HPDE6-E6E7 (cell line): ENCODE measurements around the gene FAM193A.
"Not testable (repeated sequence)": the region's sequence is repeated elsewhere in the genome, so short reads cannot be mapped to it uniquely, and the experiment has no call there.

ENCODE experiments used
- DNase-seq: peaks from one replicate; pipeline ENCODE4 v3.0.0; 2011; ENCODE audit warnings: missing footprints; ENCODE audit errors: extremely low spot score

The FAM193A gene

DNA sequence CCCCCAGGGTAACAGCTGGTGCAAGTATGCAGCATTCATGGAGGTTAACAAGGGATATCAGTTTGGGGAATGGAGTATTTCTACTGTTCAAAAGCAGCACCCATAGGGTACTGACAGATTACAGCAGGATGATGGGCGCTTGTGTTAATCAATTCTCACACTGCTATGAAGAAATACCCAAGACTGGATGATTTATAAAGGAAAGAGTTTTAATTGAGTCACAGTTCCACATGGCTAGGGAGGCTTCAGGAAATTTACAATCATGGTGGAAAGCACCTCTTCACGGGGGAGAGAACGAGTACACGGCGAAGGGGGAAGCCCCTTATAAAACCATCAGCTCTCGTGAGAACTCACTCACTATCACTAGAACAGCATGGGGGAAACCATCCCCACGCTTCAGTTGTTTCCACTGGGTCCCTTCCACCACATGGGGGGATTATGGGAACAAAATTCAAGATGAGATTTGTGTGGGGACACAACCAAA, 155.5 kb downstream of the FAM193A start:
- no peak for DNase-seq

DNA sequence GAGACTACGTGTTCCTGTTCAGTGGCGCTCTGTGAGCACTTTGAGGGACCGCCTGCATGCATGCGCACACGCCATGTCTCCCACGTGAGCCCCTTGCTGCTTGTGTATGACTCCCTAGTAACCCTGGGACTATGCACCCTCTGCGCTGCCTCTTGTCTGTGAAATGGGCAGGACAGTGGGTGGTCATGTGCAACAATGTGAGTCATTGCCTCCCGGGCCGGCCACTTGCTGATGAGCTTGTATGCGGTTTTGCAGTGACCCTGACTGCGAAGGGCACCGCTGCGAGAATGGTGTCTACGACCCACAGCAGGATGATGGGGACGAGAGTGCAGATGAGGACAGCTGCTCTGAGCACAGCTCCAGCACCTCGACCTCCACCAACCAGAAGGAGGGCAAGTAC, 158.2 kb downstream of the FAM193A start:
- no peak for DNase-seq

DNA sequence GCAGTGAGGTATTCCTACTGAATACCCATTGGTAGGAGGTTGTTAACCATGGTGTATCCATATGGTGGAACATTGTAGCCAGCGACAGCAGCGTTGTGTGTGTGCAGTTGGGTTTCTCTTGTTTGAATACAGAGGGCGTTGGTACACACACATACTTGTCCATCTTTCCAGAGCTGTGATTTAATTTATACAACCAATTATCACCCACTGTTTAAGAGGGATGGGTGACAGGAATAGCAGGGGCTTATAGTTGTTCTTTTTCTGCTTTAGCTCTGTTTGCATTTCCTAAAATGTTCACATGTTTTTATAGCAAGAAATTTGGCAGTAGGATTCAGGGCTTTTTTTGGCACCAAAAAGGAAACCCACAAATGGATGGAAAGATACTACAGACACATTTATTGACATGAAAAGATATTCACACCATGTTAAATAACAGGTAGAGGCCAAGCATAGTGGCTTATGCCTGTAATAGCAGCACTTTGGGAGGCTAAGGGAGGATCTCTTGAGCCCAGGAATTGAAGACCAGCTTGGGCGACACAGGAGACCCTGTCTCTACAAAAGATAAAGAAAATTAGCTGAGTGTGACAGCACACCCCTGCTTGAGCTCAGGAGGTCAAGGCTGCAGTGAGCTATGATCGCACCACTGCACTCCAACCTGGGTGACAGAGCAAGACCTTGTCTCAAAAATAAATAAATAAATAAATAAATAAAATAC, 159.1 kb downstream of the FAM193A start:
- no peak for DNase-seq

DNA sequence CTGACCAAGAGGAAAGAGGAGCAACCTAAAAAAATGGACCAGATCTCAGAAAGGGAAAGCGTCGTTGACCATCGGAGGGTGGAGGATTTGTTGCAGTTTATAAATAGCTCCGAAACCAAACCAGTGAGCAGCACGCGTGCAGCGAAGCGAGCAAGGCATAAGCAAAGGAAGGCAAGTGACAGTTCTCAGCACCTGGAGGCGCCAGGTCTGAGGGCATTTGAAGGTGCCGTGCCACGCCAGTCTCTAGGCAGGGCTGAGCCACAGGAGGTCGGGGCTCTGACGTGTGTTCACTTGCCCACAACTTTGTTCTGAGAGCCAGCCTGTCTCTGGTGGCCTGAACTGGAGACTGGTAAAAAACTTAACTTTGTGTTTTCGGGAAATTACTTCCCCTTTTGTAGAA, 160.0 kb downstream of the FAM193A start:
- no peak for DNase-seq

DNA sequence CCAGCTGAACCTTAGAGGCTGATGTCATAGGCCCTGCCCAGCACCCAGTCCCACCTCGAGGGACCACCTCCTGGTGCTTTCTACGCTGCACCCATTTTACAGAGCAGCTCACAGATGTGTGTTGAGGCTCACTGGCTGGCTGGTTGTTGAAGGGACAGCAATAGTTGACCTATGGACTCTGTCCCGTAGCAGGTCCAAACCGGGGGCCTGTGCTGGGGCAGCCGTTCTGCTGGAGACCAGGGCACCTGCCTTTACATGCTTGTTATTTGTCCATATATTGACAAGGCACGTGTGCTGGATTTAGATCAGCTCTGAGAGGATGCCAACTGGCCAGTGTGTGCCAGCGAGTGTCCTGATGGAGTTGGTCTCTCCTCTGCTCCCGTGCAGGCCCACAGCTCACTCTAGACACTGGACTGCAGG, 161.6 kb downstream of the FAM193A start:
- DNase-seq: no peak

DNA sequence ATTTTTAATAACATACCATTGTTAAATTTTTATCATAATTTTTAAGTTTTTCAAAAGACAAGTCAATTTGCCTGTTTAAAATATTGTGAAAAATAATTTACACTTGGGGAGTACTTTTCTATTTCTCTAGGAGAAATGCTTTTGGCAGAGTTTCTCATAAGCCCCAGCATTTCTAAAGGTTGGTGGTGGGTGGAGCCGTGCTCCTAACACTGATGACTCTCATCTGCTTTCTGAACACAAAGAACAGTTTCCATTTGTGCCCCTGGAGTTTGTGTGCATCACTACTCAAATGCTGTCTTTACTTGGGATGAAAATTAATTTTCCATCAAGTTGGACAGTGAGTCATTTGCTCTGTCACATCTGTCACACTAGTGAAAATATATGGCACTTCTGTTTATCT, 162.1 kb downstream of the FAM193A start:
- DNase-seq: no peak

DNA sequence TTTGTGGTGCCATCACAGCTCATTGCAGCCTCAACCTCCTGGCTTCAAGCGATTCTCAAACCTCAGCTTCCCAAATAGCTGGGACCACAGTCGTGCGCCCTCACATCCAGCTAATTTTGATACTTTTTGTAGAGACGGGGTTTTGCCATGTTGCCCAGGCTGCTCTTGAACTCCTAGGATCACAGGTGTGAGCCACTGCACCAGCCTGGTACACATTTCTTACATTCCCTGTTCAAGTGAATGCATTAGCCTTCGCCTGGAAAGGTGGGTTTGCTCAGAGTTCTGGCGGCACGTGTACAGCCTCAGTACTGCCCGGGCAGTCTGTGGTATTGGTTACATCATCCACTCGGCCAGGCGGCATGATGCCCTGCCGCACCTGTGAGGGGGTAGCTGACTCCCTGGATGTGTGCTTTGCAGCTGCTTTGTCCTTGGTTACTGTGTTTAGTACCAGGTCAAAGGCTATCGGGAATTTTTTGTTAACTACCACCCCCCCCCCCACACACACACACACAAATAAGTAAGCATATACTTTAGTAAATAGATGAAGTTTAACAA, 162.6 kb downstream of the FAM193A start:
- DNase-seq: no peak

DNA sequence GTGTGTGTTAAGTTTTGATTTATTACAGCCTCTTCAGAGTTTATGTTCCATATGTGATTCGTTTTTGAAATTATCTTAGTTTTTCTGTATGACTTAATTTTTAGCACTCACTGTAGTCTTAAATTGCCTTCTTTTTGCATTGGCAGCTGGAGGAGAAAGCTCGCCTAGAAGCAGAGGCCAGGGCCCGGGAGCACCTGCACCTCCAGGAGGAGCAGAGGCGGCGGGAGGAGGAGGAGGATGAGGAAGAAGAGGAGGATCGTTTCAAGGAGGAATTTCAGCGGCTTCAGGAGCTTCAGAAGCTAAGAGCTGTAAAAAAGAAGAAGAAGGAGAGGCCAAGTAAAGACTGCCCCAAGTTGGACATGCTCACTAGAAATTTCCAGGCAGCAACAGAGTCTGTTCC, 163.1 kb downstream of the FAM193A start:
- no peak for DNase-seq

DNA sequence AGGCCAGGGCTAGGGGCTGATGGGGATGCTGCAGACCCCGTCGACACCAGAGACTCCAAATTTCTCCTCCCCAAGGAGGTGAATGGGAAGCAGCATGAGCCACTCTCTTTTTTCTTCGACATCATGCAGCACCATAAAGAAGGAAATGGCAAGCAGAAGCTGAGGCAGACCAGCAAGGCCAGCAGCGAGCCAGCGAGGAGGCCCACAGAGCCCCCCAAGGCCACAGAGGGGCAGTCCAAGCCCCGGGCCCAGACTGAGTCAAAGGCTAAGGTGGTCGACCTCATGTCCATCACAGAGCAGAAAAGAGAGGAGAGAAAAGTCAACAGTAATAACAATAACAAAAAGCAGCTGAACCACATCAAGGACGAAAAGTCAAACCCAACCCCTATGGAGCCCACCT, 163.6 kb downstream of the FAM193A start:
- no peak for DNase-seq

DNA sequence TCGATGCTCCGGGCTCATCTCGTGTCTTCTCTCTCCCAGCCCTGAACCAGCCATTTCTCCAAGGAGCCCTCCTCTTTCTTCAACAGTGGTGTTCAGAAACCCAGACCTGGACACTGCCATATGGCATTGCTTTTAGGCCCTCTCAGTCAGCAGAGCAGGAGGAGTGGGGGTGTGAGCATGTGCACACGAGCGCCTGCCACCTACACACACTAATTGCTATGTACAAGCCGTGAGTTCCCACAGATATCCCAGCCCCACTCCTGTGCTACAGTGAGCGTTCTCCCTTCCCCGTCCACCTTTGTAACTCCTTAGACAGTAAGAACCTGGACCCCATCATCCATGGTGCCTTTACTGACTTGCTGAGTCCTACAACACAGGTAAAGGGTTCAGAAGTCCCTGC, 165.9 kb downstream of the FAM193A start:
- no peak for DNase-seq

DNA sequence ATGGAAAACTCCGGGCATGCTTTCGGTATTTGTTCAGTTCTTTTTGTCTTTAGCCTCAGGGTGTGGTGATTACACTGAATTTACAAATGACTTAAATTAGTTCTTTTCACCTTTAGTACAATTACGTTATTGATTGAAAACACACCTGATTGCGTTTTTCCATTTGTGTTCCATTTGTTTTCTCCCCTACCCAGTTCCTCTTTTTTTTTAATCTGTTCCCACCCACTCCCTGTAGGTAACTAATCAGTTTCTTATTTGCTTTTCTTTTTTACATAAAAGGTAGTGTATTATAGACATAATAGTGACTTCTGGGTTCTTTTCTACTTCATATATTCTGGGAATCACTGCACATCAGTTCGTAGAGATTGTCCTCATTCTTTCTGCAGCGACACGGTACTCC, 166.3 kb downstream of the FAM193A start:
- no peak for DNase-seq

DNA sequence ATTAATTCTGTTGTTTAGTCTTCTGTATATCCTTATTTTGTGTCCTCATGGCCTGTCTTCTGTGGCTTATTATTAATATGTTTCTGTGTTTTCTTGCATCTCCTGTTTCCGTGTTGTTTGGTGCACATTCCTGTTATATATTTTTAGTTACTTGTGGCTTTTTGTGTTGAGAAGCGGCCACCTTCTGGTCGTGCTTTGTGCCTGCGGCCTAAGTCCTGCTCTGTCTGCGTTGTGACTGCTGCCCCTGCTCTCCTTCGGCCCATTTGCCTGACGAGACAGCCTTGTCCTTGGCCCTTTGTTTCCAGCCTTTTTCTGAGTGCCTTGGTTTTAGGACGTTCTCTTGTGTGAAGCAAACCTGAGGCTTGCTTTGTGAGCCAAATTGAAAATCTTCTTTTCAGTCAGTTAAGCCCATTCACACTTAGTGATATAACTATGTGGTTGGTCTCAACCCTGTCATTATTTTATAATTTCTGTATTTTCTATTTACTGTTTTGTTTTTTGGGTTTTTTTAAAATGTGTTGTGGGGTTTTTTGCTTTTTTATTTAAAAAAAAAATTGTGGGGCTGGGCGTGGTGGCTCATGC, 175.9 kb downstream of the FAM193A start:
- no peak for DNase-seq

DNA sequence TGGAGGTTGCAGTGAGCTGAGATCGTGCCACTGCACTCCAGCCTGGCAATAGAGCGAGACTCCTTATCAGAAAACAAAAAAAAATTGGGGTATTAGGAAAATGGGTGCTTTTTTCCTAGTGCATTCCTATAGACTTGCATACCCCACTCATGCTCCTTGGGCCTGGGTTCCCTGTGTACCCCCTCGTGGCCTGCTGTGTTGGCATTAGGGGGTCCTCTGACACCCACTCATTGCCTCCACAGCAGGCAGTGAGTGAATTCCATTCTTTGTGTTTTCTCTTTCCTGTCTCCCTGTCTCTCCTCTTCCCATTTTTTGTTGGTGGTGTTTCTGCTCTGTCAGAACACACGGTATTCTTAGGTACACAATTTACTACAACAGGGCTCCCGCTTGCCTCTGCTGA, 176.9 kb downstream of the FAM193A start:
- DNase-seq: no peak

DNA sequence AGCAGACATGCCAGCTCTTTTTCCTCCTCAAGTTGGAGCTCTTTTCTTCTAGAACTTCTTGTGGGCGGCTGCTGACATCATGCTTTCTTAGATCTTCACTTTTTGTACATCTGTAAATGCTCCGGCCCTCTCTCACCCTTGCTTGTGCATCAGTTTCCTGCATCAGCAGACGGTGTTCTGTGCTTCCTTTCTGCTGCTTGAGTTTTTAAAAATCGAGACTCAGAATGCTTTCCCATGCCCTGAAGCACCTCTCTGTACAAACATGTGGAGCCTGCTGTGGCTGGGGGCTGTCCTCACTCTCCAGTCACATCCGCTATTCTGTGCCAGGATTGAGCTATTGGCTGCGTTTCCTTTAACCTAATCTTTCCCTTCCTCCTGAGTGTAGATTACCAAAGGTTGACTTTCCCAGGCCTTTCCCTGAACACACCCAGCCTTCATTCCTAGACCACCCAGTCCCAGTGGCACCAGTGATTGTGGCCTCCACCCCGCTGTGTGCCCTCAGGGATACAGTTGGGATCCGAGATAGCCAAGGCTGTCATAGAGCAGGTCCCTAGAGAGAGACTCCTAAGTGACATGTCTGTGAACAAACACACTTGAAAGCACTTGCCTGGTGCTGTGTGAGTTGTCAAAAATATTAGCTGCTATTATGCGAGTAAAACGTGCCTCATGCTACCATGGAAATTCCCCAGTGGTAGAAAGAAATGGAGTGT, 177.8 kb downstream of the FAM193A start:
- DNase-seq: no peak

DNA sequence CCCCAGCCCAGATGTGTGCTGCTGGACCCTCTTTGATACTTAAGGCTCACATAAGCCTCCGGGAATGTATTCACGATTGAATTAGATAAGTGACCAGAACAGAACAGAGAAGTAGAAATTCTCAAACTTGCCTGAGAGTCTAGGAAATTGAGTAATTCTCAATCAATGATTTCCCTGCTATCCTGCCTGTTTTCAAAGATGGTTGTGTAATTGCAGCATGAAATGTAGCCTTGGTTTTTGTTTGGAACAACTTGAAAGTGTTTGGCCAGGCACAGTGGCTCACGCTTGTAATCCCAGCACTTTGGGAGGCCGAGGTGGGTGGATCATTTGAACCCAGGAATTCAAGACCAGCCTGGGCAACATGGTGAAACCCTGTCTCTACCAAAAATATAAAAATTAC, 178.5 kb downstream of the FAM193A start:
- no peak for DNase-seq

DNA sequence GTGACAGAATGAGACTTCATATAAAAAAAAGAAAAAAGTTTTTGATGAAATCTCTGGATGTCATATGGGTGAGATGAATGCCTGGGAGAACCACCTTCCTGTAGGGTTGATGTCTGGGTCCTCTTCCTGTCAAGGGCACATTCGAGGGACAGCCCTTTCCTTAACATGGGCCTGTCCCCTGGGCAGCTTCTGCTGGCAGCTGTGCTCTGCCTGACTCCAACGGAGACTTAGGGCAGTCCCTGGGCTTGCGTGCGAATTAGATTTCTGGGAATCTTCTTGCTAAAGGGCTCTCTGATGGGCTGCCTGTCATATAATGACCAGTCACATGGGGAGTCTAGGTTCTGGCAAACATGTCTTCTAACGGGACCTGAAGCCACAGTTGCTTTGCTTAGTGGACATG, 179.0 kb downstream of the FAM193A start:
- no peak for DNase-seq

DNA sequence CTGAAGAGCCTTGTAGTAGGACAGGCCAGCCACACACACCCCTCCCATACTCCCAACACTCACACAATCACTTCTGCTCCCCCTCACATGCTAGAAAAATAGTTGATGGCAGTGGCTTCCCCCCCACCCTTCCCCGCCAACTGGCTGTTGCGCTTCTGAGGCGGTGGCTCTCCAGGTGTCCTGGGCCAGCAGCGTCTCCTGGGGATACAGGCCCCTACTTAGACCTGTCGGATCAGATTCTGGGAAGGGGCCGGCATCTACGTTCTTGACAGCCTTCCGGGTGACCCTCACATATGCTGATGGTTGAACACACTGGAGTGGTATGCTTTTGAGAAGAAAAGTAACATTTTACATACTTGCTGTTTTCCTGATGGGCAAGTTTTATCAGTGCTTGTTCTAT, 179.8 kb downstream of the FAM193A start:
- no peak for DNase-seq

DNA sequence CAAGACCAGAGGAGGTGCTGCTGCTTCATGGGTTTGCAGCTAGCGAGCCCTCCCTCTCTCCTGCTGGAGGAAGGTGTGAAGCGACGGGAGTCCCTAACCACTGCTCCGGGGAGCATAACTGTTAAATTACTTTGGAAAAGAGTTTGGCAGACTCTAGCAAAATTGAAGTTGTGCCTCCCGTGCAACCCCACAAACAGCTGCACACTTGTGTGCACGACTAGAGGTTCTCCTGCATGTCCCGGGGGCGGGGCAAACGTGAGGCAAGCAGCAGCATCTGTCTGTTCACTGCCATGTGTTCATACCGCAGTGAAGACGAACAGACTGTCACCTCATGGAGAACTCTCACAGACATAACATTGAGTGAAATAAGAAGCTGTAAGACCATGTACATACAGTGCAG, 185.1 kb downstream of the FAM193A start:
- DNase-seq: no peak

DNA sequence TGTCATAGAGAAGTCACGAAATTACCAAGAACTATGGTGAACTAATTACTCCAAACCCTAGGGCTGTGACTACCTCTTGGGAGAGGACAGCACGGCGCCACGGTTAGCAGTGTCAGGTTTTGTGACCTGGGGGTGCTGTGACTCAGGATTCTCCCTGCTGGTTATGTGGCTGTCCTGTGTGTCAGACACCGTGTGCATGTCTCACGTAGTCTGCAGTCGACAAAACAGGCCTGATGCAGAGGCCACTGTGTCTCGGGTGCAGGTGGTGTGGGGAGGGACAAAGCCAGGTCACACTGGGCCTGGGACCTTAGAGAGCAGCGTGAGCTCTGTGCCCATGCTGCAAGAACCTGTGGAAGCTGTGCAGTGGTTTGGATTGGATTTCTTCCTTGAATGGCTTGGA, 185.6 kb downstream of the FAM193A start:
- DNase-seq: no peak

DNA sequence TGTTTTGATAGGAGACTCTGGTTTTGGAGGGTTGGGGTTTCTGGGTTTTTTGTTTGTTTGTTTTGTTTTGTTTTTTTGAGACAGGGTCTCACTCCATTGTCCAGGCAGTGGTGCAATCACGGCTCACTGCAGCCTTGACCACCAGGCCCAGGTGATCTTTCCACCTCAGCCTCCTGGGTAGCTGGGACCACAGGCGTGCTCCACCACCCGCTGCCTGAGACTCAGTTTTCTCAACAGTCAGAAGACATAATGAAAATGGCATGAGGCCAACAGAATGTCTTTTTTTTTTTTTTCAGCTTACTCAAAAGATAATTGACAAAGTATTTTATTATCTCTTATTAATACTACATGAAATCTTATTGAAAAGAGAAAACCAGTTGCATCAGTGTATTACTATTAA, 187.3 kb downstream of the FAM193A start:
- DNase-seq: no peak

DNA sequence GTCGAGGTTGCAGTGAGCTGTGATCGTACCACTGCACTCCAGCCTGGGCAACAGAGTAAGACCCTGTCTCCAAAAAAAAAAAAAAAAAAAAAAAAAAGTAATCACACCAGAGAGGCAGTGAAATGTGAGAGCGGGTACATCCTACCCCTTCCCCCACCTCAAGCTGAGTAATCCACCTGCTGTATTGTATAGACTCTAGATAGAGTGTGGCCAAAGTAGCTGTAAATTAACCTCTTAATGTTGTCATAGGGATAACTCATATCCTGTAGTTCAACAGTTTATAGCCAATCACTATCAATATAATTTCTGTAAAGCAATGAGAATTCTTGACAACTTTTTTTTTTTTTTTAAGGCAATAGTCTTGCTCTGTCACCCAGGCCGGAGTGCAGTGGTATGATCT, 188.9 kb downstream of the FAM193A start:
- no peak for DNase-seq

DNA sequence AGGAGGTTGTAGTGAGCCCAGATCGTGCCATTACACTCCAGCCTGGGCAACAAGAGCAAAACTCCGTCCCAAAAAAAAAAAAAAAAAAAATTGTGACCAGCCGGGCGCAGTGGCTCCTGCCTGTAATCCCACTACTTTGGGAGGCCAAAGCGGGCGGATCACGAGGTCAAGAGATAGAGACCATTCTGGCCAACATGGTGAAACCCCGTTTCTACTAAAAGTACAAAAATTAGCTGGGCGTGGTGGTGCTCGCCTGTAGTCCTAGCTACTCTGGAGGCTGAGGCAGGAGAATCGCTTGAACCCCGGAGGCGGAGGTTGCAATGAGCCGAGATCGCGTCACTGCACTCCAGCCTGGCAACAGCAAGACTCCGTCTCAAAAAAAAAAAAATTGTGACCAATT, 190.4 kb downstream of the FAM193A start:
- DNase-seq: not testable (repeated sequence)

DNA sequence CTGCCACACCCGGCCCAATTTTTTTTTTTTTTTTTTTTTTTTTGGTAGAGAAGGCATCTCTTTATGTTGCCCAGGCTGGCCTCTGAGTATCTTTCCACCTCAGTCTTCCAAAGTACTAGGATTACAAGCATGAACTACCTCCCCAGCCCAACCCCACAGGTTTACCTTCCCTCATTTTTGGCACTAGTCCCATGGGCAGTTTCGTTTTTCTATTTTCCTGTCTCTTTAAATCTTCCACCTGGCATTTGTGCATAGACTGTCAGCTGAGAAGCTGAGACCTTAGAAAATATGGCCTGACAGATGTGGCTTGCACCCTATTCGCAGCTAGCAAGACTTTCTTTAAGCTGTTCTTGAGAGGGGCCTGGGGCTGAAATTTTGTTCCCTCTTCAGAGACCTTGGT, 191.8 kb downstream of the FAM193A start:
- DNase-seq: no peak
